Astrocyte (in vitro differentiated cells and primary cell): Measurements from ENCODE around the gene NME7.

Experiments used
- EZH2 ChIP-seq: IDR thresholded peaks from 2 replicates; pipeline ENCODE4 v1.6.1; 2012; ENCODE audit warnings: mild to moderate bottlenecking, low read length, inconsistent platforms; ENCODE audit not compliant: insufficient read depth
- TF ChIP-seq, protein P1 (sequence below): IDR thresholded peaks from 2 replicates; pipeline ENCODE4 v1.5.1; 2011; ENCODE audit warnings: low read depth, mild to moderate bottlenecking, inconsistent platforms, low read length, moderate library complexity; ENCODE audit not compliant: insufficient read depth

DNA sequence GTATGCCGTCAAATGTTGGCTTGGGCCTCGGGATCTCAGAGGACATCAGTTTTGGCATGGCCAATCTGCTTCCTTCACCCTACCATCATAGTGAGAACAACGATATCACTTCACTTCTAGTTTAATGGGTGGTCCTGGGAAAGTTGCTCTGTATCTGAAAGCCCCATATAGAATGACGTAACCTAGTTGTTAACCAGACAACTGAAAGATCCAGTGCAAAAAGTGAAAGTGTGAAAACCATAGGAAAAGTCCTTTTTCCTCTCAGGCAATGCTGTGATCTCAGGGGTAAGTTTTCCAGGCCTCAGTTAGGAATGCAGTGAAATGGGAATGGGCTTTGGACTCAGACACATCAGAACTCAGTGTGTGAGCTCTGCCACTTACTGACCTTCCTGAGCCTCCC lies 279.7 kb downstream of the NME7 start:
- TF ChIP-seq, protein P1, sequence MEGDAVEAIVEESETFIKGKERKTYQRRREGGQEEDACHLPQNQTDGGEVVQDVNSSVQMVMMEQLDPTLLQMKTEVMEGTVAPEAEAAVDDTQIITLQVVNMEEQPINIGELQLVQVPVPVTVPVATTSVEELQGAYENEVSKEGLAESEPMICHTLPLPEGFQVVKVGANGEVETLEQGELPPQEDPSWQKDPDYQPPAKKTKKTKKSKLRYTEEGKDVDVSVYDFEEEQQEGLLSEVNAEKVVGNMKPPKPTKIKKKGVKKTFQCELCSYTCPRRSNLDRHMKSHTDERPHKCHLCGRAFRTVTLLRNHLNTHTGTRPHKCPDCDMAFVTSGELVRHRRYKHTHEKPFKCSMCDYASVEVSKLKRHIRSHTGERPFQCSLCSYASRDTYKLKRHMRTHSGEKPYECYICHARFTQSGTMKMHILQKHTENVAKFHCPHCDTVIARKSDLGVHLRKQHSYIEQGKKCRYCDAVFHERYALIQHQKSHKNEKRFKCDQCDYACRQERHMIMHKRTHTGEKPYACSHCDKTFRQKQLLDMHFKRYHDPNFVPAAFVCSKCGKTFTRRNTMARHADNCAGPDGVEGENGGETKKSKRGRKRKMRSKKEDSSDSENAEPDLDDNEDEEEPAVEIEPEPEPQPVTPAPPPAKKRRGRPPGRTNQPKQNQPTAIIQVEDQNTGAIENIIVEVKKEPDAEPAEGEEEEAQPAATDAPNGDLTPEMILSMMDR = no peak
- TF ChIP-seq EZH2 = no peak
